Measurements from ENCODE around the gene INTS14.
A peak's percentile ranks its signal among the peaks of the same experiment; 100 is the strongest.
"Not testable (repeated sequence)": the region's sequence is repeated elsewhere in the genome, so short reads cannot be mapped to it uniquely, and the experiment has no call there.

The INTS14 gene

GRCh38 chr15:65615887-65616286, 5.0 kb upstream of the INTS14 start:
- not testable (repeated sequence) for H3K36me3 ChIP-seq (ENCODE audit: control insufficient read depth, insufficient read depth, low read length); H3K27me3 ChIP-seq (ENCODE audit: control insufficient read depth, insufficient read depth, low read length, poor library complexity, severe bottlenecking); H3K27ac ChIP-seq (ENCODE audit: insufficient read depth, low read depth, low read length, poor library complexity, severe bottlenecking); H3K9me3 ChIP-seq (ENCODE audit: control insufficient read depth, low read length); H3K4me3 ChIP-seq (ENCODE audit: insufficient read depth, low read depth, low read length)
- H3K4me1 ChIP-seq (ENCODE audit: control insufficient read depth, insufficient read depth, low read length), result peaks cover 16% of the 10 kb centered on the region
- WGBS, 2 experiments, result 91 to 100% methylated on average over 1 of the region's 1 CpG

GRCh38 chr15:65612949-65613744, 2.2 kb upstream of the INTS14 start:
- Histone ChIP-seq H3K4me1 (ENCODE audit: control insufficient read depth, insufficient read depth, low read length) (peaks cover 16% of the 10 kb centered on the region), H3K9me3 (ENCODE audit: control insufficient read depth, low read length) (no peaks in the 10 kb centered on the region), H3K4me3 (ENCODE audit: insufficient read depth, low read depth, low read length) (no peak overlapping the region), H3K36me3 (ENCODE audit: control insufficient read depth, insufficient read depth, low read length) (no peaks in the 10 kb centered on the region), H3K27ac (ENCODE audit: insufficient read depth, low read depth, low read length, poor library complexity, severe bottlenecking) (no peak overlapping the region), H3K27me3 (ENCODE audit: control insufficient read depth, insufficient read depth, low read length, poor library complexity, severe bottlenecking) (no peaks in the 10 kb centered on the region)
- 89 to 92% methylated on average over 6 of the region's 6 CpGs for WGBS, 2 experiments

DNA sequence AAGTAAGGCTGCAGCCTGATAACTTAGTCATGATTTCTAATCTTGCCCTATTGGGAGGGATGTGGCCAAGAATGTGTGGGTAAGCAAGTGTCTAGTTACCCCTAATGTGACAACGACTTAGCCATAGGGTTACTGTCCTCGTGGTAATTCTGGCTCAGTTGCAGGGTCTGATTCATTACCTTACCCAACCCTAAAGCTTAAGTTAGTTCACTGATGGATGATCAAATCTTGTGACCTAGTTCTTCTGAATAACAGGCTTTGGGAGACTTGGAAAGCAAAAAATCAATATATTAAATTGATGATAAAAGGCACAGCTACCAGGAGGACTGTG, 1.6 kb upstream of the INTS14 start:
- H3K36me3 ChIP-seq (ENCODE audit: control insufficient read depth, insufficient read depth, low read length), result no peaks in the 10 kb centered on the region
- H3K27me3 ChIP-seq (ENCODE audit: control insufficient read depth, insufficient read depth, low read length, poor library complexity, severe bottlenecking), result no peaks in the 10 kb centered on the region
- no peak overlapping the region for H3K4me3 ChIP-seq (ENCODE audit: insufficient read depth, low read depth, low read length)
- peaks cover 16% of the 10 kb centered on the region for H3K4me1 ChIP-seq (ENCODE audit: control insufficient read depth, insufficient read depth, low read length)
- peak overlapping the region; percentile 87 for H3K27ac ChIP-seq (ENCODE audit: insufficient read depth, low read depth, low read length, poor library complexity, severe bottlenecking)
- WGBS, 2 experiments, result 84 to 87% methylated on average over 2 of the region's 2 CpGs
- no peaks in the 10 kb centered on the region for H3K9me3 ChIP-seq (ENCODE audit: control insufficient read depth, low read length)

- Histone ChIP-seq H3K36me3 (ENCODE audit: control insufficient read depth, insufficient read depth, low read length) (no peaks in the 10 kb centered on the region), H3K9me3 (ENCODE audit: control insufficient read depth, low read length) (no peaks in the 10 kb centered on the region), H3K27ac (ENCODE audit: insufficient read depth, low read depth, low read length, poor library complexity, severe bottlenecking) (peak overlapping the region; percentile 87), H3K4me3 (ENCODE audit: insufficient read depth, low read depth, low read length) (peak overlapping the region; percentile 96), H3K27me3 (ENCODE audit: control insufficient read depth, insufficient read depth, low read length, poor library complexity, severe bottlenecking) (no peaks in the 10 kb centered on the region), H3K4me1 (ENCODE audit: control insufficient read depth, insufficient read depth, low read length) (peaks cover 16% of the 10 kb centered on the region)
- 48 to 49% methylated on average over 5 of the region's 5 CpGs for WGBS, 2 experiments
These were observed 1.1 kb upstream of the INTS14 start for GRCh38 chr15:65611888-65612615.

DNA sequence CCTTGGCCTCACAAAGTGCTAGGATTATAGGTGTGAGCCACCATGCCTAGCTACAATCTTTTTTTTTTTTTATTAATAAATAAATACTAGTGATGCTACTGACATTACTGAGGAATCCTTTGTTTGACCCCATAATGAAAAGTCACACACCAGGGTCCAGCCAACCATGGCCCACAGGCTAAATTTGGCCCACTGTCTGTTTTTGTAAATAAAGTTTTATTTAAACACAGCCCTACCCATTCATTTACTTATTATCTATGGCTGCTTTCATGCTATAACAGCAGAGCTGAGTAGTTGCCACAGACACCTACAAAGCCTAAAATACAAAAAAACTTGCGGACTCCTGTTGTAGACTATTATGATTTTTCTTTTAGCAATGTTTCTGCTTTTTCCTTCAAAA, 7.4 kb downstream of the INTS14 start:
- no peaks in the 10 kb centered on the region for H3K4me1 ChIP-seq (ENCODE audit: control insufficient read depth, insufficient read depth, low read length)
- H3K27ac ChIP-seq (ENCODE audit: insufficient read depth, low read depth, low read length, poor library complexity, severe bottlenecking), result no peak overlapping the region
- 80 to 100% methylated on average over 1 of the region's 1 CpG for WGBS, 2 experiments
- no peaks in the 10 kb centered on the region for H3K9me3 ChIP-seq (ENCODE audit: control insufficient read depth, low read length)
- H3K27me3 ChIP-seq (ENCODE audit: control insufficient read depth, insufficient read depth, low read length, poor library complexity, severe bottlenecking), result no peaks in the 10 kb centered on the region
- H3K36me3 ChIP-seq (ENCODE audit: control insufficient read depth, insufficient read depth, low read length), result peaks cover 15% of the 10 kb centered on the region
- no peak overlapping the region for H3K4me3 ChIP-seq (ENCODE audit: insufficient read depth, low read depth, low read length)

- Histone ChIP-seq H3K27ac (ENCODE audit: insufficient read depth, low read depth, low read length, poor library complexity, severe bottlenecking) (no peak overlapping the region), H3K4me3 (ENCODE audit: insufficient read depth, low read depth, low read length) (no peak overlapping the region), H3K9me3 (ENCODE audit: control insufficient read depth, low read length) (no peaks in the 10 kb centered on the region), H3K27me3 (ENCODE audit: control insufficient read depth, insufficient read depth, low read length, poor library complexity, severe bottlenecking) (no peaks in the 10 kb centered on the region), H3K36me3 (ENCODE audit: control insufficient read depth, insufficient read depth, low read length) (peaks cover 15% of the 10 kb centered on the region), H3K4me1 (ENCODE audit: control insufficient read depth, insufficient read depth, low read length) (no peaks in the 10 kb centered on the region)
- WGBS, 2 experiments, result 89 to 93% methylated on average over 2 of the region's 2 CpGs
These were observed 7.8 kb downstream of the INTS14 start for GRCh38 chr15:65603134-65603533.

DNA sequence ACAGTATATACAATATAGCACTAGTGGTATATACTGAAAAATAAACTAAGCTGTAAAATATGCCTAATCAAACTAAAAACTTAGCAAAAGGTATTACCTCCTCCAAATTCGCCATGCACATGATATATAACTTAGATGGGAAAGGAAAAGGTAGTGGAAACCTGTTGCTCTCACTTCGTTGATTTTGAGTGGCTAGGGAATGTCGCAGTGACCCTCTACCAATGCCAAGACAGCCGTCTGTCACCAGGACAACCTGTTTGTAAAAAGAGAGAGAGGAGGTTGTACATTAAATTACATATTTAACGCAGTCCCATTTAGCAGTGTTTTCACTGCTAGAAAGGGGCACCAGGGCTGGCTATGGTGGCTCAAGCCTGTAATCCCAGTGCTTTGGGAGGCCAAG, 11.3 kb downstream of the INTS14 start:
- Histone ChIP-seq H3K4me3 (ENCODE audit: insufficient read depth, low read depth, low read length) (no peak overlapping the region), H3K27me3 (ENCODE audit: control insufficient read depth, insufficient read depth, low read length, poor library complexity, severe bottlenecking) (no peaks in the 10 kb centered on the region), H3K9me3 (ENCODE audit: control insufficient read depth, low read length) (no peaks in the 10 kb centered on the region), H3K27ac (ENCODE audit: insufficient read depth, low read depth, low read length, poor library complexity, severe bottlenecking) (no peak overlapping the region), H3K36me3 (ENCODE audit: control insufficient read depth, insufficient read depth, low read length) (peaks cover 28% of the 10 kb centered on the region), H3K4me1 (ENCODE audit: control insufficient read depth, insufficient read depth, low read length) (no peaks in the 10 kb centered on the region)
- WGBS, 2 experiments, result 89 to 90% methylated on average over 4 to 5 of the region's 5 CpGs

DNA sequence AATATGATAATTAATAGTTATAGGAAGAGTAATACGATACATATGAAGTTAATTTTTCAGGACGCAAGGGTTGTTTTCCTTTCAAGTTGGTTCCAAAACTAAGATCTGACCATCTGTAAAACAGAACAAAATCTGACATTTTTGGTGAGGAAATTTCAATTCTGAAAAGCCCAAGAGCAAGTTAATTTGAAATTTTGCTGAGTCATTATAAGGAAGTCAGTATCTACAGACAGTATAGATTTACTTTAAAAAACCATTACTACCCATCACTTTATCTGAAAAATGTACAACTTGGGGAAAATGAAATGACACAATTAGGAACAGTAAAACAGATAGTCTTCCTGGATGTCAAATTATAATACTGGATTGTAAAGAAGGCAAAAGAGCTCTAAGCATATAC, 12.5 kb downstream of the INTS14 start:
- WGBS, 2 experiments, result 96 to 100% methylated on average over 2 of the region's 2 CpGs
- Histone ChIP-seq H3K4me3 (ENCODE audit: insufficient read depth, low read depth, low read length) (no peak overlapping the region), H3K4me1 (ENCODE audit: control insufficient read depth, insufficient read depth, low read length) (no peaks in the 10 kb centered on the region), H3K27me3 (ENCODE audit: control insufficient read depth, insufficient read depth, low read length, poor library complexity, severe bottlenecking) (no peaks in the 10 kb centered on the region), H3K9me3 (ENCODE audit: control insufficient read depth, low read length) (no peaks in the 10 kb centered on the region), H3K27ac (ENCODE audit: insufficient read depth, low read depth, low read length, poor library complexity, severe bottlenecking) (no peak overlapping the region), H3K36me3 (ENCODE audit: control insufficient read depth, insufficient read depth, low read length) (peaks cover 32% of the 10 kb centered on the region)

- Histone ChIP-seq H3K4me3 (ENCODE audit: insufficient read depth, low read depth, low read length) (no peak overlapping the region), H3K4me1 (ENCODE audit: control insufficient read depth, insufficient read depth, low read length) (no peaks in the 10 kb centered on the region), H3K9me3 (ENCODE audit: control insufficient read depth, low read length) (no peaks in the 10 kb centered on the region), H3K36me3 (ENCODE audit: control insufficient read depth, insufficient read depth, low read length) (peaks cover 40% of the 10 kb centered on the region), H3K27me3 (ENCODE audit: control insufficient read depth, insufficient read depth, low read length, poor library complexity, severe bottlenecking) (no peaks in the 10 kb centered on the region), H3K27ac (ENCODE audit: insufficient read depth, low read depth, low read length, poor library complexity, severe bottlenecking) (no peak overlapping the region)
- 83 to 97% methylated on average over 2 to 3 of the region's 3 CpGs for WGBS, 2 experiments
These were observed 15.0 kb downstream of the INTS14 start for GRCh38 chr15:65595960-65596359.

DNA sequence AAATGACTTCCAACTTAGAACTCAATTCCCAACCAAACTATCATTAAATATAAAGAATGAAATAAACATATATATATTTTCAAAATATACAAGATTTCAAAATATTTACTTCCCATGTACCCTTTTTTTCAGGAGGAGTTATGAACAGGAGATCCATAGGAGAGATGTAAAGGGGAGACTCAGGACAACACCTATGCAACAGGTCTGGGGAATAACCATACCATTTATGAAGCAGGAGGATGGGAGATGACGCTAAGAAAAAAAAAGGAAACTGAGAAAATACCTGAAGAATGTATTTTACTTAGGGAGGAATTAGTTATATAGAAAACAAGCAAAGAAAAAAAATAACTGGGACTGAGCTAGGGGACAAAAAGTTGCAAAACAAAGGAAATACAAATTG, 23.8 kb downstream of the INTS14 start:
- no peaks in the 10 kb centered on the region for H3K4me1 ChIP-seq (ENCODE audit: control insufficient read depth, insufficient read depth, low read length)
- H3K27ac ChIP-seq (ENCODE audit: insufficient read depth, low read depth, low read length, poor library complexity, severe bottlenecking), result no peak overlapping the region
- WGBS, 2 experiments, result 90 to 100% methylated on average over 1 of the region's 1 CpG
- H3K36me3 ChIP-seq (ENCODE audit: control insufficient read depth, insufficient read depth, low read length), result peaks cover 25% of the 10 kb centered on the region
- H3K27me3 ChIP-seq (ENCODE audit: control insufficient read depth, insufficient read depth, low read length, poor library complexity, severe bottlenecking), result no peaks in the 10 kb centered on the region
- H3K9me3 ChIP-seq (ENCODE audit: control insufficient read depth, low read length), result no peaks in the 10 kb centered on the region
- no peak overlapping the region for H3K4me3 ChIP-seq (ENCODE audit: insufficient read depth, low read depth, low read length)

Data from ectodermal cell (in vitro differentiated cells).